GM18517 (cell line): Measurements from ENCODE around the gene PPARA.
"Not testable (repeated sequence)": the region's sequence is repeated elsewhere in the genome, so short reads cannot be mapped to it uniquely, and the experiment has no call there.

Source experiments
- ATAC-seq: cut with Tn5 transposase; IDR thresholded peaks from one replicate; pipeline ENCODE4 v1.9.1; 2021; ENCODE audit warnings: mild to moderate bottlenecking, moderate library complexity; ENCODE audit not compliant: unreplicated experiment

PPARA gene

DNA sequence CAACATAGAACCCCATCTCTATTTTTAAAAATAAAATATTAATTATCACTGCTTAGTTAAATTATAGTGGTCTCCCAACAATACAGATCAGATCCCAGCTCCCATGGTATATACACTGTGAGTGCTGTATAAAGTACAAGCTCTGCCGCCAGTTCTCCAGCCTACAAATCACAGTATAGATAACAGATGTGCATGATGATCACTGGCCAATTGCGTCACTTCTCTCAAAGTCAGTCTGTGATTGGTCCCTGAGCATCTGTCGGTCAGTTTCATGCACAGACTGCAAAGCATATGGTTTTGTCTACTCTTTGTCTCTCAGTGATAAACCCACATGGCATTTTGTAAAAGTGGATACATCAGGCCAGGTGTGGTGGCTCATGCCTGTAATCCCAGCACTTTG lies 15.7 kb downstream of the PPARA start:
- no peak for ATAC-seq

DNA sequence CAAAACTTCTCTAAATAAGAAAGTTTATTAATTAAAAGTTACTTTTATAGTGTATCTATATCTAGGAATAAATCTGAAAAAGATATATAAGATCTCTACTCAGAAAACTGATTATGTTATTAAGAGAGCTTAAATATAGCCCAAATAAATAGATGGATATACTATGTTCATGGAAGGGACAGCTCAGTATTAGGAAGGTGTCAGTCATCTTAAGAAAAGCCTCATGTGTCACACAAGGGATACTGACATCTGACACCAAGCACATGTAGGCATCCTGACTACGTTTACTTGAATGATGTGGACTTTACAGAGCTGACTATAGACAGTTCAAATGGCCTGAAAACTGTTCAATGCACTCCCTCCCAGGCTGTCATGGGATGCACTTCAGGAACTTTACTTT lies 19.3 kb downstream of the PPARA start:
- no peak for ATAC-seq

DNA sequence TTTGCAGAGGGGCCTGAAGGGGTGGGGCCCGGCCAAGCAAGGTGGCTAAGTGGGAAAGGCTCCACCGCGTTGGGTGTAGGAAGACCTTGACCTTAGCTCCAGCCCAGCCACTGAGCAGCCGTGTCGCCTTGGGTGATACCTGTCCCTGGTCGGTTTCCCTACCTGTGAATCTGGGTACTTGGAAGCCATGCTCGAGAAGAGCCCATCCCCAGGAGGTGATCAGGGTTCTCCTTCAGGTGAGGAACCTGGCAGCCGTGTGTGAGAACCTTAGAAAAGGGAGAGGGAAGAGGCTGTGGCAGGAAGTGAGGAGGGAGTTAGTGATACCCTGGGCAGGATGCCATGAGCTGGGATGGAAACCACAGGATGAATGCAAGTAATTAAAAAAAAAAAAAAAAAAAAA lies 21.6 kb downstream of the PPARA start:
- no peak for ATAC-seq

DNA sequence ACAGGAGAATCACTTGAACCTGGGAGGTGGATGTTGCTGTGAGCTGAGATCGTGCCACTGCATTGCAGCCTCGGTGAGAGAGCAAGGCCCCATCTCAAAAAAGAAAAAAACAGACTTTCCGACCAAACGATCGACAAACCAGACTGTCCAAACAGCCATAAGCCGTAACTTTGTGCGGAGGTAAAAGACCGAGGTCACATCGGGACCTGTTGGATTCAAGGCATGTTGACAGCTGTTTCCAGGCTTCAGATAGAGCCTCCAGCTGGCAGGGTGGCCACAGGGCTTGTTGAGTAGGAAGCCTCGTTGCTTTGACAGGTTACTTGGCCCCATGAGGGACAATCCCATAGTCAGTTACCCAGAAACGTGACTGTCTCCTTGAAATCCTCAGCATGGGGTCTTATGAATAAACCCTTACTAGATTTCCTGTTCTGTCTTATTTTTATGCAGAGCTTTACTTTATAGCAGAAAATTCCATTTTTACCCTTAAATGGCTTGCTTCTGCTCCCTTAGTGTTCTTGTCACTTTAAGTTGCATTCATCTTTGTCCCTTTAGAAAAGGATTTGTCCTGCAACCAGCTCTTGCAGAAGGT lies 22.3 kb downstream of the PPARA start:
- ATAC-seq, result no peak

DNA sequence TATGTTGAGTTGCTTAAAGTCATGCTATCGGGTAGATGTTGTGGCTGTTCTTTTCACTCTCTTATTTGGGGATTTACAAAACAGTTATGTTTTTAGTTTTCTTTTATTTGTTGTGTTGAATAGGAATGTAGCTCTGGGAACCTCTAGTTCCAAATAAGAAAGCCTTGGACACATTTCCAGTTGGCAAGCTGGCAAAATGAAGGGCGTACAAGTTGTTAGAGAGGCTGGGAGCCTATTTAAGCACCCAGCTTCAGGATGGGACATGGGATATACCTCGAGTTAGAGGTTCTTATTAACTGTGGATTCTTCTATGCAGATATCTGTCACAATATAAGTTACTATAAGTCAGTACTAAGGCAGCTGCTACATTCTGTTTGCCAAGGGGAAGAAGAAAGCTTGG lies 22.8 kb downstream of the PPARA start:
- ATAC-seq, result no peak

DNA sequence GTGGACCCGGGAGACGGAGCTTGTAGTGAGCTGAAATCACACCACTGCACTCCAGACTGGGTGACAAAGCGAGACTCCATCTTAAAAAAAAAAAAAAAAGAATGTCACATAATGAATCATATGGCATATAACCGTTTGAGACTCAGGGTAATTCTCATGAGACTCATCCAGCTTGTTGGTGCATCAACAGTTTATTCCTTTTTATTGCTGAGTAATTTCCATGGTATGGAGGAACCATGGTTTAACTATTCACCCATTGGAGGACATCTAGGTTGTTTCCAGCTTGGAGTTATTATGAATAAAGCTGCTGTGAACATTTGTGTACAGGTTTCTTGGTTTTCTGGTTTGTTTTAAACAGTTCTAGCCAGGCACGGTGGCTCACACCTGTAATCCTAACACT lies 25.3 kb downstream of the PPARA start:
- ATAC-seq, result no peak

DNA sequence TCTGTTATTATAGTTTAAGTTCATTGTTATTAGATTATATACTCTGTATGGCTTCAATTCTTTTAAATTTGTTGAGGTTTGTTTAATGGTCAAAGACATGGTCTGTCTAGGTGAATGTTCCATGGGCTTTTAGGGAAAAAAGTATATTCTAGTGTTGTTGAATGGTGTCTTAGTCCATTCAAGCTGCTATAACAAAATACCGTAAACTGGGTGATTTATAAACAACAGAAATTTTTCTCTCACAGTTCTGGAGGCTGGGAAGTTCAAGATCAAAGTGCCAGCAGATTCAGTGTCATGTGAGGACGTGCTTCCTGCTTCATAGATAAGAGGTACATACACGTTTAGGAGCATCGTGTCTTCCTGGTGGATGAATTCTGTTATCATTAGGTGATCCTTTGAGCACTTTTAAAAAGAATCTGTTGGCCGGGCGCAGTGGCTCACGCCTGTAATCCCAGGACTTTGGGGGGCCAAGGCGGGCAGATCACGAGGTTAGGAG lies 26.2 kb downstream of the PPARA start:
- ATAC-seq, result no peak

DNA sequence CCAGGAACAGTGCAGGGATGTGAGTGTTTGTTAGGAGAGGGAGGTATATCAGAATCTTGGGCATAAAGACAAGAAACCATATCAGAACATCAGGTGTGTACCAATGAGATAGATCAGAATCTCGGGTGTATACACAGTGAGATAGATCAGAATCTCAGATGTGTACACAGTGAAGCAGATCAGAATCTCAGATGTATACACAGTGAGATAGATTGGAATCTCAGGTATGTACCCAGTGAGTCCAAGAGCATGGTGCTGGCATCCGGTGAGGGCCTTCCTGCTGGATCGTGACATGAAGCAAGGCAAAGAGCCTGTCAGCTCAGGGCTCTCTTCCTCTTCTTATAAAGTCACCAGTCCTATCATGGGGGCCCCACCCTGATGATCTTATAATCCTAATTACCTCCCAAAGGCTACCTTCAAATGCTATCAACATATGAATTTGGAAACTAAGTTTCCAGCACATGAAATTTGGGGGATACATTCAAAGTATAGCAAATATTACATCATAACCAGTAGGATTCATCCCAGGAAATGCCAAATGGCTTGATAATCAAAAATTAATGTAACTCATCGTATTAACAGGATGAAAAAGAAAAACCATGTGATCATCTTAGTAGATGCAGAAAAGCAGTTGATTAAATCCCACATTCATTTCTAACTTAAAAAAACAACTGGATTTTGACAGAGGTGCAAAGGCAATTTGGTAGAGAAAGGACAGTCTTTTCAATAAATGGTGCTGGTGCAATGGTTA lies 28.6 kb downstream of the PPARA start:
- no peak for ATAC-seq

DNA sequence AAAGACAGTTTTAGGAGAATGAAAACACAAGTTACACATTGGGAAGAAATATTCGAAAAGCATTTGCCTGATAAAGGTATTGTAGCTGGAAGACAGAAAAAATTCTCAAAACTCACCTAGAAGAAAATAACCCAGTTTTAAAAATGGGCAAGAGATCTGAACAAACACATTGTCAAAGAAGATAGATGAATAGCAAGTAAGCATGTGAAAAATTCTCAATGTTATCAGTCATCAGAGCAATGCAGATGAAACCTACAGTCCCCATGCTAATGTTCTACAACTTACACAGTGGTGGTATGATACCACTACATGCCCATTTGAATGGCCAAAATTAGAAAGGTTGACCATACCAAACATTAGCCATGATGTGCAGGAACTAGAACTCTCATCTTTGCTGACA lies 29.4 kb downstream of the PPARA start:
- no peak for ATAC-seq

DNA sequence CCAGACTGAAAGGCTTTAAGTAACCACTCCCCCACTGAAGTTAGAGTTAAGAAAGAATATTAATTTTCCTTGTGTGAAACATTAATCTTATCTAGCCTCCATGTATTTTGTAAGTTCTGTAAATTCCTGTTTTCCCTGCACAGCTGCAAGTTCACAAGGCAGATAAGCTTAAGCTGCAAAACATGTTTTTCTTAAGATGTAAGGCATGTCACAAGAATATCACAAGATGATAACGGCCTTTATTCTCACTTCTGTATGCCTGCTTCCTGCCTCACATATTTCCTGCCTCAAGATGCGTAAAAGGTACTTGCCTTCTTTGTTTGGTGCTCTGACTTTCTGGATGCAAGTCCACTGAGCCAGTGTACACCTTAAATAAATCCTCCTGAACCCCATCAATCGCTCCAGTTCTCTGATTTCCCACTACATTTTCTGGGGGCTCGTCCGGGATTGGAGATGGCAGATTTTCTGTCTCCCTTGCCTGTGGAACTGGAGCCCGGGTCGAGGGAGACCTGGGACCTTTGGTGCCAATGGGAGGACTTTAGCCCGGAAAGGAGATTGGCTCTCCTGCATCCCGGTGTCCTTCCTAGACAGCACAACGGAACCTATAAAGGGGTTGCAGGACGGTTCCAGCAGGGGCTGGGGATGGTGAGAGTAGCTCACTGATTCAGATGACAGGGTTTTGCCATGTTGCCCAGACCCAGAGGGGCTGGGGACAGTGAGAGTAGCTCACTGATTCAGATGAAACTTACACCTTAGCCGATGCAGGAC lies 30.2 kb downstream of the PPARA start:
- ATAC-seq, result no peak

DNA sequence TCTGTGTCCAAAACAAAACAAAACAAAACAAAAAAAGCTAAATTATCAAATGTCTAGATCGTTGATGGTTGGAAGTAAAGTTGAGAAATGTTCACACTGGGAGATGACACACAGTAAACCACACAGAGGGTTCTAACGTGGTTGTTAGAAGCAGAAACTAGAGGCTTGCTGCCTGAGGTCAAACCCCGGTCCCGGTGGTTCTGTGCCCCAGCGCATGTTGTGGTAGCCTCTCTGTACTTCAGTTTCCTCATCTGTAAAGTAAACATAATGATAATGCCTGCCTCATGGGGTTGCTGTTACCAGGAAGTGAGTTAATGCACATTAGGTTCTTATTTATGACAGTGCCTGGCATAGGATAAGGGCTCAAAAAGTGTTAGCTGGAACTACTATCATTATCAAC lies 33.4 kb downstream of the PPARA start:
- no peak for ATAC-seq

DNA sequence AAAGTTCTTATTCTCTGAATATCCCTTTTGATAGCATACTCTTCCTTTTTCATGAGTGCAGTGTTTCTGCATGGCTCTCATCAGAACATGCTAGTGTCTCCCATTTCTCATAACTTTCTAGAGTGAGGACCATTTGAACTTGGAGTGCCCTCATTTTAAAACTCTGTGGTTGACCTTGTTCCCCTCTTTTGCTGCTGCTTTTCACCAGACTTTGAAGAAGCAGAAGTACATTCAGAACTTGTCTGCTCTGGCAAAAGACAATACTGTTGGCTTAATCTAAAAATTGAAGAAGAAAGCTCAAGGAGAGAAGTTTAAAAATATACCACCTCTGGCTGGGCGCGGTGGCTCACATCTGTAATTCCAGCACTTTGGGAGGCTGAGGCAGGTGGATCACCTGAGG lies 35.0 kb downstream of the PPARA start:
- no peak for ATAC-seq

DNA sequence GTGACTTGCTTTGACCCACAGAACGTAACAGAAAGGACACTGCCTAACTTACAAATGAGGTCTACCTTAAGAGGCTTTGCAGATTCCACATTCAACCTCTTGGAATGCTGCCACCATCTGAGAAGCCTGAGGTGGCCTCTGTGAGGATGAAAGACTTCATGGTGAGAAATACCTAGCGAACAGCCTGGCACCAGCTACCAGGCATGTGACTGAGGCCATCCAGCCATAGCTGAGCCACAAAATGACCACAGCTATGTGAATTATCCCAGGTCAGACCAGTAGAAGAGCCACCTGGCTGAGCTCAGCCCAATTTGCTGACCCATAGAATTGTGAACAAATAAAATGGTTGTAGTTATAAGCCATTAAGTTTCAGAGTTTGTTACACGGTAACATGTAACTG lies 37.5 kb downstream of the PPARA start:
- ATAC-seq, result no peak

DNA sequence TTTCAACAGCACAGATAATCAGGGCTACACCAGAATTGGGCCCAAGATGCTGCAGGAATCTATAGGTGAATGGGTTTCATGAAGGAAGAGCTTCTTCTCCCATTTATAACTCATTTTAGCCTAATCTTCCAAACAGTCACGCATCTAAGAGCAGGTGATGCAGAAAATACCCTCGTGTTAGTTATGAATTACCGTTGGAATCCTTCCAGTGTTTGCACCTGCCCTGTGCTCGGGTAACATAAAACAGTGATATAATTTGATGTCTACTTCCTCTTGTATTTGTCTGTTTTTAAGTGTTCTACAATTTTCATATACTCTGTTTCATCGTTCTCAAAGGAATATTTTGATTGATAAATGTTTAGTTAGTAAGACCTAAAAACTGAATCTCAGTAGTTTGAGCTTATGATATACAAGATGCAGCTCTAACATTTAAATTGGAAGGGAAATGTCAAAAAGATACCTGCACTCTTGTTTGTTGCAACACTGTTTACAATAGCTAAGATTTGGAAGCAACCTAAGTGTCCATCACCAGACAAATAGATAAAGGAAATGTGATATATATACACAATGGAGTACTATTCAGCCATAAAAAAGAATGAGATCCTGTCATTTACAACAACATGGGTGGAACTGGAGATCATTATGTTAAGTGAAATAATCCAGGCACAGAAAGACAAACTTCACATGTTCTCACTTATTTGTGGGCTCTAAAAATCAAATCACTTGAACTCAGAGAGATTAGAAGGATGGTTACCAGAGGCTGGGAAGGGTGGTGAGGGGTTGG lies 42.1 kb downstream of the PPARA start:
- no peak for ATAC-seq

DNA sequence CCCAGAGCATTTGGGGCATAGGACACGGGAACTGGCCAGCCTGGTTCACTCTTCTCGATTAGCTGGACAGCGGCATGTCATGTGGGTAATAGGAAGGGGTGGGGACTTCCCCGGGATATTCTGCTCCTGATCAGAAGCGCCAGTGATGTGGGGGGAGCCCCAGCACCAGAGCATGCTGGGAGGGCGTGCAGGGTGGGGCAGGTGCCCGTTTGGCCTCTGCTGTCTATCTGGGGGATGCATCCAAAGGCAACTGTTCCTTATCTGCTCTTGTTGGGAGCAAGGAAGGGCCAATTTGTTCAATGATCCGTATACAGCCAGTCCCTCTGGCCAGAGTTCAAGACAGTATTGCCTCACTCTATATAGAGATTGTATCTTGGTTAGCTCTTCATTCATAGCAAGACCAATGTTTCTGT lies 43.6 kb downstream of the PPARA start:
- no peak for ATAC-seq

DNA sequence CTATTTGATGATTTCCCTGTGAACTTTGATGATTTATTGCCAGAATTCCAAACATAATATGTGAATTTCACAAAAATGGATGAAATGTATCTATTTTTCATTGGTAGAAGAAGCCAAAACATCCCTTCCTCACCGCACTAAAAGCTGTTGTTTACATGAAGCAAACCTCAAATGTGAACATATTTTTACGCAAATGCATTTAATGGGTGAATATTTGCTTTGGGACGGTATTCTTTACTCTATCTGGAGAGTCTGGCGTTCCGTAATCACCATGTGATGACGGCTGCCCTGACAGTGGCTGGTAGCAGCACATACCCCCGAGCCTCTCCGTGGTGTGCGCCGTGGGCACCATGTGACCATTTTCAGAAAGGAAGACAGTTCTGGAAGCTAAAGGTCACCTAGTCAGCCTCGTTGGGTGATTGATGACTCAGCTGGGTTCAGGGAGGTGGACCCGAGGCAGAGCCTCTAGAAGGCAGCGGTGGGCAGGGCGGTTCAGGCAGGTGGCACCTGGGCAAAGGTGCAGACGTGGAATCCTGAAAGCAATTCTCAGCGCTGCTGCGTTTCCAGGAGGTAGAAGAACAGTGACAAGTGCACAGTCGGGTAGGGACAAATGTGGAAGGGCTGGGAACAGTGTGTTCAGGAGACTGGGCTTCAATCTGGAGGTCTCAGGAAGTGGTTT lies 45.3 kb downstream of the PPARA start:
- no peak for ATAC-seq

DNA sequence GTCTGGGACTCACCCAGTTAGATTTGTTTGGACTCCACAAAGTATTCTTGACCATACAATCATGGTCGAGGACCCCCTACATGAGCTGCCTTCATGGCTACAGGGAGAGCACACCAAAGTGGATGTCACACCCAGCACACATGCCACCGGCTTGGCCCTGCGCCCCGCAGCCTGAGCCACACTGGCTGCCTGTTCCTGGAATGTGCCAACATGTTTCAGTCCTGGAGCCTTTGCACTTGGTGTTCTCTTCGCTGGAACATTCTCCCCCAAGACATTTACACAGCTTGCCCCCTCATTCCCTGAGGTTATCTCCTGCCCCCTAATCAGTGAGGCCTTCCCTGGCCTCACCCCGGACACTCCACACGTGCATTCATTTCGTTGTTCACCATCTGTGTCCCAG lies 46.0 kb downstream of the PPARA start:
- ATAC-seq, result no peak

DNA sequence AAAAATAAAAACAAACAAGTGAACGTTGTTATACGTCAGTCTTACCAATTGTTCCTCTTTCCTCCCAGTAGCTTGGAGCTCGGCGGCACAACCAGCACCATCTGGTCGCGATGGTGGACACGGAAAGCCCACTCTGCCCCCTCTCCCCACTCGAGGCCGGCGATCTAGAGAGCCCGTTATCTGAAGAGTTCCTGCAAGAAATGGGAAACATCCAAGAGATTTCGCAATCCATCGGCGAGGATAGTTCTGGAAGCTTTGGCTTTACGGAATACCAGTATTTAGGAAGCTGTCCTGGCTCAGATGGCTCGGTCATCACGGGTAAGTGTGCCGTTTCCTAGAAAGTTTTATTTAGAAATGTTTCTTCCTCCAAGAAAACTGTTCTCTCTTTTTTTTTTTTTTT lies 47.9 kb downstream of the PPARA start:
- no peak for ATAC-seq

DNA sequence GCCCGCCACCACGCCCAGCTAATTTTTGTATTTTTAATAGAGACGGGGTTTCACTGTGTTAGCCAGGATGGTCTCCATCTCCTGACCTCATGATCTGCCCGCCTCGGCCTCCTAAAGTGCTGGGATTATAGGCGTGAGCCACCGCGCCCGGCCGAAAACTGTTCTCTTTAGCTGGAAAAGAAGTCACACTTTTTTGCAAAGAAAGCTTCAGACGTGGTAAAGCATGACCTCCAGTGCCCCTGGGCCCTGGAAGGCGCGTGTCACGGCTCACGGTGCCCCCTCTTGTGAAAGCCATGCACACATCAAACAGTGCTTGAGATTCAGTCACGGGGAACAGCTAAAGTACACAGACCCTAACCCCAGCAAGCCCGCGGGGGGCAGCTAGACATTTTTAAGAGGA lies 48.5 kb downstream of the PPARA start:
- not testable (repeated sequence) for ATAC-seq

DNA sequence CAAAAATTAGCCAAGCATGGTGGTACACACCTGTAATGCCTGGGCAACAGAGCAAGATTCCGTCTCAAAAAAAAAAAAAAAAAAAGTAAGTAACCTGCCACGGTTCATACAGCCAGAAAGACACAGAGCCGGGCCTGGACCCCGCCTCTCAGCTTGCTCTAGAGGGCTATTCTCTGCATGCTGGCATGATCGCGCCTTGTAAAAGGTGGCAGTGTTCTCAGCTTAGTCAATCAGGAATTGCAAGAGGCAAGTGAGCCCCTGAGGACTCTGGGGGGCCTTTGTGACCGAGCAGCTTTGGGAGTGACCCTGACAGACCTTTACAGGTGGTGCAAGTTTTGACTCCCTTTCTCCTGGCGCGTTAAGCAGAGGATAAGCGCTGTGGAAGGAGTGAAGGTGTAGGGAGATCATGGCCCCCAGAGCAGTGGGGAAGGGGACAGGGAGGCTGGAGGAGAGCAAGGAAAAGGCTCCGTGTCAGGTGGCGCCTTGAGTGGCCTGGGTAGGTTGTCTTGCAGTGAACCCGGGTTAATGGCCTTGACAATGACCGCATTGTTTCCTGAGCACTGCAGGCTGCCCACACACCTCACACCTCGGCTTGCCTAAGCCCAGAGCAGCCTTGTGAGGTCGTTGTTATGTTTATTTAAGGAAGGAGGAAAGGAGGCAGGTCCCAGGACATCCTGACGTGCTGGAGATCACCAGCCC lies 50.9 kb downstream of the PPARA start:
- ATAC-seq, result no peak
